H9 (cell line): ENCODE measurements around the gene ST6GALNAC3. TPM values are rescaled to one million over a fixed set of nuclear protein-coding genes. Genes with fewer than 3 reads are reported as not detected.
A peak's percentile ranks its signal among the peaks of the same experiment; 100 is the strongest.

ENCODE experiments used
- DNase-seq: peaks from one replicate; pipeline ENCODE4 v3.0.0-alpha.2; 2017
- H2AFZ ChIP-seq: one replicate; pipeline ENCODE4 v1.6.1; 2013; ENCODE audit warnings: mild to moderate bottlenecking, low read length, control low read depth, moderate library complexity
- H2AK5ac ChIP-seq: 2 replicates; pipeline ENCODE4 v1.6.1; 2013; ENCODE audit warnings: low read length, control low read depth, mixed read lengths; ENCODE audit not compliant: insufficient read length
- H2BK120ac ChIP-seq: one replicate; pipeline ENCODE4 v1.6.1; 2013; ENCODE audit warnings: low read depth, mild to moderate bottlenecking, low read length, control low read depth, inconsistent platforms; ENCODE audit not compliant: poor library complexity, severe bottlenecking
- H2BK12ac ChIP-seq: 2 replicates; pipeline ENCODE4 v1.6.1; 2013; ENCODE audit warnings: low read length, control low read depth, mixed read lengths, low read depth; ENCODE audit not compliant: insufficient read length
- H2BK15ac ChIP-seq: 2 replicates; pipeline ENCODE4 v1.6.1; 2013; ENCODE audit warnings: low read depth, low read length, control low read depth
- H2BK20ac ChIP-seq: one replicate; pipeline ENCODE4 v1.6.1; 2013; ENCODE audit warnings: low read depth, mild to moderate bottlenecking, low read length, control low read depth, inconsistent platforms; ENCODE audit not compliant: poor library complexity, severe bottlenecking
- H2BK5ac ChIP-seq: 2 replicates; pipeline ENCODE4 v1.6.1; 2013; ENCODE audit warnings: low read length, control low read depth, mixed read lengths; ENCODE audit not compliant: insufficient read length
- H3K14ac ChIP-seq: 2 replicates; pipeline ENCODE4 v1.6.1; 2013; ENCODE audit warnings: low read length, control low read depth; ENCODE audit not compliant: insufficient read depth
- H3K18ac ChIP-seq: 2 replicates; pipeline ENCODE4 v1.6.1; 2013; ENCODE audit warnings: low read depth, mild to moderate bottlenecking, mixed read lengths, low read length, control low read depth; ENCODE audit not compliant: insufficient read length
- H3K23ac ChIP-seq: 2 replicates; pipeline ENCODE4 v1.6.1; 2013; ENCODE audit warnings: low read length, control low read depth, mixed read lengths, low read depth; ENCODE audit not compliant: insufficient read length
- H3K23me2 ChIP-seq: 2 replicates; pipeline ENCODE4 v1.6.1; 2013; ENCODE audit warnings: low read depth, mild to moderate bottlenecking, mixed read lengths, low read length, control low read depth; ENCODE audit not compliant: insufficient read length, poor library complexity, severe bottlenecking
- H3K27ac ChIP-seq: 2 replicates; pipeline ENCODE4 v1.5.1; 2013; ENCODE audit warnings: low read length, control low read depth, mixed read lengths, low read depth; ENCODE audit not compliant: insufficient read length
- H3K27me3 ChIP-seq: 2 replicates; pipeline ENCODE4 v1.6.1; 2013; ENCODE audit warnings: low read length, control low read depth, inconsistent platforms; ENCODE audit not compliant: insufficient read depth
- H3K4ac ChIP-seq: 2 replicates; pipeline ENCODE4 v1.6.1; 2013; ENCODE audit warnings: low read depth, mild to moderate bottlenecking, control low read depth, inconsistent platforms, low read length, moderate library complexity
- H3K4me1 ChIP-seq: 2 replicates; pipeline ENCODE4 v1.6.1; 2013; ENCODE audit warnings: low read length, control low read depth, inconsistent platforms; ENCODE audit not compliant: insufficient read depth
- H3K4me2 ChIP-seq: 2 replicates; pipeline ENCODE4 v1.6.1; 2013; ENCODE audit warnings: low read length, control low read depth, mixed read lengths; ENCODE audit not compliant: insufficient read length, insufficient read depth
- H3K56ac ChIP-seq: 2 replicates; pipeline ENCODE4 v1.6.1; 2013; ENCODE audit warnings: low read depth, mild to moderate bottlenecking, mixed read lengths, low read length, control low read depth; ENCODE audit not compliant: insufficient read length
- H3K79me1 ChIP-seq: 2 replicates; pipeline ENCODE4 v1.6.1; 2013; ENCODE audit warnings: low read depth, mild to moderate bottlenecking, moderate library complexity, low read length, control low read depth, inconsistent platforms; ENCODE audit not compliant: insufficient read depth, poor library complexity, severe bottlenecking
- H3K79me2 ChIP-seq: 2 replicates; pipeline ENCODE4 v1.6.1; 2013; ENCODE audit warnings: low read length, control low read depth, inconsistent platforms; ENCODE audit not compliant: insufficient read depth
- H3K9ac ChIP-seq: 2 replicates; pipeline ENCODE4 v1.6.1; 2013; ENCODE audit warnings: low read length, control low read depth, mixed read lengths; ENCODE audit not compliant: insufficient read length; ENCODE audit errors: extremely low read depth
- H3K9me3 ChIP-seq: one replicate; pipeline ENCODE4 v1.6.1; 2013; ENCODE audit warnings: low read depth, low read length, inconsistent platforms; ENCODE audit not compliant: control insufficient read depth
- H3T11ph ChIP-seq: one replicate; pipeline ENCODE4 v1.6.1; 2013; ENCODE audit warnings: mild to moderate bottlenecking, low read length, control low read depth, inconsistent platforms
- H4K20me1 ChIP-seq: one replicate; pipeline ENCODE4 v1.6.1; 2013; ENCODE audit not compliant: control insufficient read depth, insufficient read length, insufficient read depth
- H4K5ac ChIP-seq: 2 replicates; pipeline ENCODE4 v1.6.1; 2013; ENCODE audit warnings: low read depth, mild to moderate bottlenecking, mixed read lengths, low read length, control low read depth; ENCODE audit not compliant: insufficient read length
- H4K8ac ChIP-seq: replicated peaks from 2 replicates; pipeline ENCODE4 v1.6.1; 2013; ENCODE audit warnings: low read length, control low read depth, mixed read lengths, low read depth; ENCODE audit not compliant: insufficient read length
- H4K91ac ChIP-seq: 2 replicates; pipeline ENCODE4 v1.6.1; 2013; ENCODE audit warnings: low read depth, mild to moderate bottlenecking, moderate library complexity, mixed read lengths, low read length, control low read depth; ENCODE audit not compliant: insufficient read length
- H3K27ac Mint-ChIP-seq, 3 experiments: 2 replicates in 2 of 3; 3 replicates in 1 of 3; pipeline ENCODE4 v1.8.0; 2020 to 2021; ENCODE audit warnings: mixed read lengths in 3 of 3, mild to moderate bottlenecking in 1 of 3, moderate library complexity in 1 of 3
- H3K27me3 Mint-ChIP-seq: 2 replicates; pipeline ENCODE4 v1.8.0; 2021; ENCODE audit warnings: low read depth, mild to moderate bottlenecking, moderate library complexity, mixed read lengths
- H3K36me3 Mint-ChIP-seq, 3 experiments: 2 replicates in 2 of 3; 3 replicates in 1 of 3; pipeline ENCODE4 v1.8.0; 2020 to 2021; ENCODE audit warnings: low read depth in 3 of 3, mixed read lengths in 3 of 3; ENCODE audit not compliant: insufficient read depth in 1 of 3
- H3K4me1 Mint-ChIP-seq, 2 experiments: 2 replicates each; pipeline ENCODE4 v1.8.0; 2020; ENCODE audit warnings: mixed read lengths in 2 of 2
- H3K4me3 Mint-ChIP-seq, 2 experiments: 2 replicates in 1 of 2; 3 replicates in 1 of 2; pipeline ENCODE4 v1.8.0; 2020 to 2021; ENCODE audit warnings: mild to moderate bottlenecking in 2 of 2, mixed read lengths in 2 of 2, moderate library complexity in 1 of 2
- H3K9me3 Mint-ChIP-seq, 2 experiments: 2 replicates in 1 of 2; 3 replicates in 1 of 2; pipeline ENCODE4 v1.8.0; 2020; ENCODE audit warnings: mild to moderate bottlenecking in 2 of 2, mixed read lengths in 2 of 2, moderate library complexity in 1 of 2
- CTCF ChIP-seq: fragments of 200-600 bp; sonication (generic); conservative IDR thresholded peaks from 3 replicates; pipeline ENCODE4 v1.8.0; 2021; ENCODE audit warnings: antibody characterized with exemption, mild to moderate bottlenecking
- WGBS: extraction: QIAGEN DNeasy Blood & Tissue Kit; methylation state at CpG from one replicate; pipeline ENCODE4 v1.1.7; 2013; ENCODE audit warnings: missing lambda C conversion rate, low lambda C conversion rate, mixed read lengths; ENCODE audit not compliant: insufficient read length; ENCODE audit errors: extremely low coverage; 5-methylcytosine and 5-hydroxymethylcytosine counted together
- total RNA-seq: library from RNA; stranded (reverse); gene quantifications from 2 replicates; pipeline ENCODE4 v1.2.1, GENCODE V29; 2021

Gene ST6GALNAC3
- total RNA-seq, 1 experiment from 2014 or later: 11.2 TPM

GRCh38 chr1:76238094-76238628 is 163.6 kb downstream of the ST6GALNAC3 start:
- no peak for TF ChIP-seq CTCF
- no peaks in the 10 kb centered on the region for H3K27me3 ChIP-seq
- no peak overlapping the region for H2BK5ac ChIP-seq
- H3K9me3 Mint-ChIP-seq: peaks cover 3 to 6% of the 10 kb centered on the region in 2 experiments; a peak in 4 of 5 replicates
- H4K5ac ChIP-seq: no peak overlapping the region
- no peak overlapping the region for H3K56ac ChIP-seq
- DNase-seq: no peak
- no peak overlapping the region for H4K91ac ChIP-seq
- no CpG with 5 or more reads among the region's 6 CpGs for WGBS
- no peaks in the 10 kb centered on the region for H3K27me3 Mint-ChIP-seq
- H3K4me2 ChIP-seq: peak overlapping the region; percentile 10
- H3K9me3 ChIP-seq: no peaks in the 10 kb centered on the region
- no peak overlapping the region for H3K9ac ChIP-seq
- no peak overlapping the region for H3T11ph ChIP-seq
- H4K8ac ChIP-seq: no peak overlapping the region
- H2BK120ac ChIP-seq: no peak overlapping the region
- H3K36me3 Mint-ChIP-seq: peaks cover 3 to 16% (median 12%) of the 10 kb centered on the region in 3 experiments
- no peak overlapping the region for H3K14ac ChIP-seq
- H3K23me2 ChIP-seq: no peaks in the 10 kb centered on the region
- peaks cover 17% of the 10 kb centered on the region for H3K4me1 ChIP-seq
- H2AFZ ChIP-seq: no peak overlapping the region
- no peak overlapping the region for H3K23ac ChIP-seq
- no peaks in the 10 kb centered on the region for H3K79me1 ChIP-seq
- H3K79me2 ChIP-seq: no peaks in the 10 kb centered on the region
- H2AK5ac ChIP-seq: no peak overlapping the region
- peak overlapping the region in 1 of 2 experiments; percentile 5; a peak in 2 of 5 replicates for H3K4me3 Mint-ChIP-seq
- no peak overlapping the region for H3K27ac ChIP-seq
- H3K18ac ChIP-seq: no peak overlapping the region
- H2BK15ac ChIP-seq: no peak overlapping the region
- no peak overlapping the region for H2BK20ac ChIP-seq
- peaks cover 44 to 55% of the 10 kb centered on the region in 2 experiments for H3K4me1 Mint-ChIP-seq
- peak overlapping the region; percentile 28 to 87 (median 70); a peak in 6 of 7 replicates for H3K27ac Mint-ChIP-seq
- no peak overlapping the region for H2BK12ac ChIP-seq
- no peaks in the 10 kb centered on the region for H4K20me1 ChIP-seq
- H3K4ac ChIP-seq: no peak overlapping the region
